OCI-LY3 (cell line): Measurements from ENCODE around the gene ARHGDIA.

Experiments
- H2AFZ ChIP-seq: fragments of 200-600, 300-600 bp; shearing (Covaris generic); 2 replicates; pipeline ENCODE4 v1.6.0; 2014; ENCODE audit warnings: antibody characterized with exemption, low read depth, low read length
- H3K27ac ChIP-seq: fragments of 200-600, 300-600 bp; sonication (generic); 2 replicates; pipeline ENCODE4 v1.5.1; 2014; ENCODE audit warnings: mild to moderate bottlenecking, low read length, moderate library complexity, mixed read lengths
- H3K27me3 ChIP-seq: fragments of 200-600, 300-600 bp; sonication (generic); 2 replicates; pipeline ENCODE4 v1.6.1; 2014; ENCODE audit warnings: low read depth, low read length, mixed read lengths
- H3K36me3 ChIP-seq: fragments of 200-600, 300-600 bp; sonication (generic); replicated peaks from 2 replicates; pipeline ENCODE3; 2014; ENCODE audit warnings: low read depth, low read length, mixed read lengths
- H3K4me1 ChIP-seq: fragments of 300-600, 200-600 bp; sonication (generic); 2 replicates; pipeline ENCODE4 v1.6.1; 2014; ENCODE audit warnings: low read length, mixed read lengths
- H3K4me2 ChIP-seq: fragments of 200-600, 300-600 bp; sonication (generic); 2 replicates; pipeline ENCODE4 v1.6.1; 2014; ENCODE audit warnings: low read length, mixed read lengths
- H3K4me3 ChIP-seq: fragments of 300-600, 200-600 bp; sonication (generic); 2 replicates; pipeline ENCODE4 v1.5.1; 2014; ENCODE audit warnings: antibody characterized with exemption, mild to moderate bottlenecking, low read length, moderate library complexity
- H3K79me2 ChIP-seq: fragments of 300-600, 200-600 bp; shearing (Covaris generic); 2 replicates; pipeline ENCODE4 v1.6.1; 2014; ENCODE audit warnings: mild to moderate bottlenecking, low read length, mixed read lengths
- H3K9ac ChIP-seq: fragments of 300-600, 200-600 bp; shearing (Covaris generic); 2 replicates; pipeline ENCODE4 v1.6.0; 2014; ENCODE audit warnings: mild to moderate bottlenecking, low read length, moderate library complexity
- H3K9me3 ChIP-seq: fragments of 200-600, 300-600 bp; shearing (Covaris generic); 2 replicates; pipeline ENCODE4 v1.6.1; 2014; ENCODE audit warnings: low read length, mixed read lengths; ENCODE audit not compliant: insufficient read depth
- H4K20me1 ChIP-seq: fragments of 200-600, 300-600 bp; sonication (generic); 2 replicates; pipeline ENCODE4 v1.6.1; 2016; ENCODE audit warnings: low read length, mixed read lengths; ENCODE audit not compliant: insufficient read depth
- CTCF ChIP-seq: fragments of 200-600, 300-600 bp; sonication (generic); IDR thresholded peaks from 2 replicates; pipeline ENCODE4 v1.5.1; 2014; ENCODE audit warnings: antibody characterized with exemption, low read length, low read depth
- EZH2phosphoT487 ChIP-seq: fragments of 200-600 bp; shearing (Covaris generic); IDR thresholded peaks from 2 replicates; pipeline ENCODE4 v1.6.1; 2018; ENCODE audit warnings: antibody characterized with exemption, mixed run types, low read depth

Gene ARHGDIA

GRCh38 chr17:81854974-81855774, 16.0 kb downstream of the ARHGDIA start:
- H2AFZ ChIP-seq: no peak overlapping the region
- H3K4me3 ChIP-seq: no peak overlapping the region
- H3K27ac ChIP-seq: no peak overlapping the region
- TF ChIP-seq EZH2phosphoT487: no peak
- TF ChIP-seq CTCF: no peak
- H3K9ac ChIP-seq: no peak overlapping the region
- H3K4me2 ChIP-seq: no peak overlapping the region
- H3K27me3 ChIP-seq: no peaks in the 10 kb centered on the region
- peaks cover 85% of the 10 kb centered on the region for H3K79me2 ChIP-seq
- H4K20me1 ChIP-seq: peaks cover 48% of the 10 kb centered on the region
- peaks cover 66% of the 10 kb centered on the region for H3K36me3 ChIP-seq
- H3K4me1 ChIP-seq: peaks cover 13% of the 10 kb centered on the region
- H3K9me3 ChIP-seq: no peaks in the 10 kb centered on the region

GRCh38 chr17:81852237-81852636, 18.9 kb downstream of the ARHGDIA start:
- Histone ChIP-seq H3K27me3 (no peaks in the 10 kb centered on the region), H3K4me3 (no peak overlapping the region), H3K4me1 (no peaks in the 10 kb centered on the region), H3K9ac (no peak overlapping the region), H3K79me2 (peaks cover 55% of the 10 kb centered on the region), H3K27ac (no peak overlapping the region), H3K9me3 (no peaks in the 10 kb centered on the region), H3K36me3 (peaks cover 47% of the 10 kb centered on the region), H4K20me1 (peaks cover 28% of the 10 kb centered on the region), H2AFZ (no peak overlapping the region), H3K4me2 (no peak overlapping the region)
- TF ChIP-seq CTCF: no peak
- TF ChIP-seq EZH2phosphoT487: no peak

- no peak overlapping the region for H3K4me3 ChIP-seq
- peaks cover 47% of the 10 kb centered on the region for H3K79me2 ChIP-seq
- H3K4me2 ChIP-seq: no peak overlapping the region
- H3K27ac ChIP-seq: no peak overlapping the region
- H3K9me3 ChIP-seq: no peaks in the 10 kb centered on the region
- H3K36me3 ChIP-seq: peaks cover 55% of the 10 kb centered on the region
- H3K4me1 ChIP-seq: no peaks in the 10 kb centered on the region
- H2AFZ ChIP-seq: no peak overlapping the region
- TF ChIP-seq CTCF (no peak), EZH2phosphoT487 (no peak)
- H3K27me3 ChIP-seq: no peaks in the 10 kb centered on the region
- no peak overlapping the region for H3K9ac ChIP-seq
- peaks cover 26% of the 10 kb centered on the region for H4K20me1 ChIP-seq
Measured at GRCh38 chr17:81851423-81851822, 19.7 kb downstream of the ARHGDIA start.

- Histone ChIP-seq H3K79me2 (peaks cover 31% of the 10 kb centered on the region), H3K27me3 (no peaks in the 10 kb centered on the region), H3K9ac (no peak overlapping the region), H3K4me2 (no peak overlapping the region), H3K9me3 (no peaks in the 10 kb centered on the region), H4K20me1 (peaks cover 19% of the 10 kb centered on the region), H3K27ac (no peak overlapping the region), H3K4me3 (no peak overlapping the region), H3K36me3 (peaks cover 61% of the 10 kb centered on the region), H3K4me1 (no peaks in the 10 kb centered on the region), H2AFZ (no peak overlapping the region)
- TF ChIP-seq CTCF (no peak), EZH2phosphoT487 (no peak)
Measured at GRCh38 chr17:81849457-81849856, 21.7 kb downstream of the ARHGDIA start.
